GM18502 (cell line): ENCODE data around the gene ASMTL.
"Not testable (repeated sequence)": the region's sequence is repeated elsewhere in the genome, so short reads cannot be mapped to it uniquely, and the experiment has no call there.

ENCODE experiments used
- ATAC-seq: cut with Tn5 transposase; IDR thresholded peaks from one replicate; pipeline ENCODE4 v1.9.1; 2021; ENCODE audit warnings: mild to moderate bottlenecking; ENCODE audit not compliant: unreplicated experiment, poor library complexity

The ASMTL gene

DNA sequence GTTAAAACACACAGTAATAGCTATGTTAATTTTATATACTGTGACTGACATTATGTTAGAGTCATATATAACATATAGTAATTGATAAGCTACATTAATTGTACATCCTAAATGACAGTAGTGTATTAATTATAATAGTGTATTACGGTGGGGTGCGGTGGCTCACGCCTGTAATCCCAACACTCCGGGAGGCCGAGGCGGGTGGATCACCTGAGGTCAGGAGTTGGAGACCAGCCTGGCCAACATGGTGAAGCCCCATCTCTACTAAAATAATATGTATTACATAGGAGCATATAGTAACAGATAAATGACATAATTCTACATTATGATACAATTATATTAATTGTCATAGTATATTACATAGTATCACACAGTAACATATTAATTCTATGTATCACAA lies 12.2 kb downstream of the ASMTL start:
- ATAC-seq: no peak

- ATAC-seq: no peak
Observed at GRCh38 chrX:1435241-1435895, 17.3 kb downstream of the ASMTL start.

DNA sequence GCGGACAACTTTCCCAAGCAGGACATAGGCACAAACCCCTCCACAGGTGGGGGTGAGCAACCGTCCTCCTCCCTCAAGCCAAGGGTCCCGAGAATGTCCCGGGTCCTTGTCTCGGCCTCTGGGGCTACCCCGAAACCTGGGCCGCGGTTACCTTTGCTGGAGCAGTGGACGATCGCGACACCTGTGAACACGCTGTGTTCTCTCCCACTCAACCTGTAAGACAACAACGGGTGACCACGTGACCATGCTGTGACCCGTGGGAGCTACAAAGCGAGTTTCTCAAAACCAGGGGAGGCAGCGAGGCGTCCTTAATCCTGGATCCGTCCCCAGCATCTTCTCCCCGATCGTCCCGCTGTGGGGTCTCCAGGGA lies 17.9 kb downstream of the ASMTL start:
- no peak for ATAC-seq

DNA sequence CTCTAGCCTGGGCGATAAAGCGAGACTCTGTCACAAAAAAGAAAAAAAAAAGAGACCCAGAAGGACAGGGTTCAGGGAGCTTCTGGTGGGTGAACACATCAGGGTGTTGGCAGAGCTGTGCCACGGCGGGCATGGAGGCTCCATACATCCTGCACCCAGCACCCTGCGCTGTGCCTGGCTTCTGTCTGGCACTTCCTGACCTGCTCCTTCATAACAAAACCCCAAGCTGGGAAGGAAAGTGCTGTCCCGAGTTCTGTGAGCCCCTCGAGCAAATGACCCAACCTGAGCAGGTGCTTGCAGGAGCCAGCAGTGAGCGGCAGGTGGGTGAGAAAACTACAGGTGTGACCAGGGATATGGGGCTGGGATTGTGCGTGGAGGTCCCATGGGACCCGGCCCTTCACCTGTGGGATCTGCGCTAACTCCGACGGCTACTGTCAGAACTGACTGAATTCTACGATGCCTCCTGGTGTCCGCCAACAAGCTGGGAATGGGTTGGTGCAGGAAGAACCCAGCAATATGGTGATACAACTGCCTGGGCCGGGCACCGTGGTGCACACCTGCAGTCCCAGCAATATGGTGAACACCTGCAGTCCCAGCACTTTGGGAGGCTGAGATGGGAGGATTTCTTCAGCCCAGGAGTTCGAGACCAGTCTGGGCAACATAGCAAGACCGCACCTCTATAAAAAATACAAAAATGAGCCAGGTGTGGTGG lies 18.9 kb downstream of the ASMTL start:
- ATAC-seq: no peak

GRCh38 chrX:1430451-1430850 lies 22.3 kb downstream of the ASMTL start:
- ATAC-seq: no peak

- no peak for ATAC-seq
Observed at GRCh38 chrX:1427756-1428155, 25.0 kb downstream of the ASMTL start.

- not testable (repeated sequence) for ATAC-seq
Observed at GRCh38 chrX:1426321-1426720, 26.4 kb downstream of the ASMTL start.

DNA sequence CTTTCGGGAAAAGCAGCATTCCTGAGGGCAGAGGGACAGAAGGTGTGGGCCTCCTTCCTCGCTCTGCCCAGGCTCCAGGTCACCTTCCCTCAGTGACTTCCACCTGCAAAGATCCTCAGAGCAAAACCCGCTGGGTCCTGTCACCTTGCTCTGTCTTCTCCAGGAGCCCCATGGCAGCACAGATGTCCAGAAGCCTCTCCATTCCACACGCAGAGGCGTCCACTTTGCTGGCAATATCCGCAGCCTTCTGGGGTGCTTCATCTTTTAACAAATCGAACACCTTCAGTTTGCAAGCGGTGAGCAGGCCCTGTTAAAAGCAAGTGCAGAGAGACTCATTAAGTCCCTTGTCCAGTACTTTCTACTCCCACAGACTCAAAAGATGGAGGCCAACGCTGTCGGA lies 27.3 kb downstream of the ASMTL start:
- no peak for ATAC-seq

- ATAC-seq: no peak
Observed at GRCh38 chrX:1424147-1424851, 28.4 kb downstream of the ASMTL start.

GRCh38 chrX:1423215-1423614 lies 29.5 kb downstream of the ASMTL start:
- no peak for ATAC-seq

DNA sequence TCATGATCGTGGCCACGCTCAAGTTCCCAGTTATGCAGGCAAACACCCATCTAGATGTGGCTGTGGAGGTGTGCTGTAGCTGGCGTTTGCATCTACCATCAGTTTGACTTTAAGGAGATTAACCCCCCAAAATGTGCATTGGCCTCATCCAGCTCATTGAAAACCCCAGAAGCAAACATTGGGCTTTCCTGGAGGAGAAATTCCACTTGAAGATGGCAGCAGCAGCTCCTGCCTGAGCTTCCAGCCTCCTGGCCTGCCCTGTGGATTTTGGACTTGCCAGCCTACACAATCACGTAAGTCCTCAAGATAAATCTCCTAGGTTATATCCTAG lies 30.6 kb downstream of the ASMTL start:
- no peak for ATAC-seq

GRCh38 chrX:1421433-1422134 lies 31.1 kb downstream of the ASMTL start:
- no peak for ATAC-seq

DNA sequence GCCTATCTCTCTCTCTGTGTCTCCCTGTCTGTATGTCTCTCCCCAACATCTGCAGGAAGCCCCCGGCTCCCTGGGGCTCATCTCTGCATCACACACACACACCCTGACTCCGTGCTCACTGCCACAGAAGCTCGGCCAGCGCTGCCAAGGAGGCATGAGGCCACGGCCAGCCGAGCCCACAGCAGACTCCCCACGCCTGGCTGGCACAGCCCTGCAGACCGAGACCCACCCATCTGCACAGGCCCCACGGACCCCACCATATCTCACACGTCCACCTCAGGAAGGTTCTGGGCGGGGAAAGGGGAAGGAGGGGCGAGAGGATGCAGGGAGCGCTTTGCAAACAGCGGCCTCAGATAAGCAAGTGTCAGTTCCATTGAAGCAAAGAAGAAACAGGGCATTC lies 32.3 kb downstream of the ASMTL start:
- no peak for ATAC-seq

DNA sequence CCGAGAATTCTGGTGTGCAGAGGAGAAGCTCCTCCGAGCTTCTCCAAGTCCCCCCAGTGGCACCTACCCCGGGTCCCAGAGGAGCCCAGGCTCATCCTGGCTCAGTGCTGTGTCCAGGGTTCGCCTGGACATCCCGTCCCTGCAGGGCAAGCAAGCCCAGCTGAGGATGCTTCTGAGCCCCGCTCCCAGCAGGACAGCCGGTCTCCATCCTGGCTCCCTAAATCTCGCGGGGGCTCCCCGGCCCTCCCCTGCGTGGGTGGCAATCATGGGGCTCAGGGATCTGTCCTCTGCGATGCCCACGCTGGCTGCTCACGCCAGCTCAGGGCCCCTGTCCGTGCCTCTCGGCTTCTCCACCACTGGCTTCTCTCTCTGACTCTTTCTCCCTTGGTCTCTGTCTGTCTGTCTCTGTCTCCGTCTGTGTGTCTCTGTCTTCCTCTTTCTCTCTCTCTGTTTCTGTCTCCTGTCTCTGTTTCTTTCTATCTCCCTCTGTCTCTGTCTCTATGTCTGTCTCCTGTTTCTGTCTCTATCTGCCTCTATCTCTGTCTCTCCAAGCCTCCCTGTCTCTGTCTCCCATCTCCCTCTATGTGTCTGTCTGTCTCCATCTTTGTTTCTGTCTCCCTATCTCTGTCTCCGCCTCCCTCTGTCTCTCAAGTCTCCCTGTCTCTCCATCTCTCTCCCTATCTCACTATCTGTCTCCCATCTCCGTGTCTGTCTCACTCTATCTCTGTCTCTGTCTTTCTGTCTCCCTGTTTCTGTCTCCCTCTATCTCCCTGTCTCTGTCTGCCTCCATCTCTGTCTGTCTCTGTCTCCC lies 33.0 kb downstream of the ASMTL start:
- no peak for ATAC-seq

GRCh38 chrX:1418901-1419544 lies 33.7 kb downstream of the ASMTL start:
- ATAC-seq: no peak

DNA sequence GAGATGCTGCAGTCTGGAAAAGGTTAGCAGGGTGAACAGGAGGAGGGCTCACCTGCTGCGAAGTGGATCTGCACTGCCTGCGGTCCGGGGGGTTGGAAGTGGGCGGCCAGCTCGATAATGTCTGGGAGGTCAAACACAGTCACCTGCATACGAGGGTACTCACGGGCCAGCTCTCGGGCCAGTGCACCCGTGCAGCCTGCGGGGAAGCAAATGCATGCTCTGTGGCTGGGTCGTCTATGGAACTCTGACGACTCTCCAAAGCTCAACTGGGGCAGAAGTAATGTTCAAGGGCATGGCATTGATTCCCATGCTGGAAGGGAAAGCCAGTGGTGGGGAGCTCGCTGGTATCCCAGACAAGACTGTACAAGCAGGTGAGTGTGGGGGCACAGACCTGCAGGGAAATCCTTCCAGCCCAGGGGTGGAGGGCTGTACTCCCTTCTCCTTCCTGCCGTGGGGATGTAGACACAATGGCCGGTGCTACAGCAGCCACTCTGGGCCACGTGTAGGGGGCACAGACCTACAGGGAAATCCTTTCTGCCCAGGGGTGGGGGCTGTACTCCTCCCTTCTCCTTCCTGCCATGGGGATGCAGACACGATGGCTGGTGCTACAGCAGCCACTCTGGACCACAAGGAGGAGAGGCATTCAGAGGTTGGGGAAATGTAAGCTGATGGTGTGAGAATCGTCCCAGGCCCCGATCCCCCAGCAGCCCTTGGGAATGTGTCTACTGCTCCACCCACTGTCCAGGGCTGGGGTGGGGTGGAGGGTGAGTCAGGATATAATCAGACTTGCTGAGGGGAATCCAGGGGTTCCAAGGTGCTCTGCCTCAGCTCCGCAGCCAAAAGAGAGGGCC lies 34.6 kb downstream of the ASMTL start:
- ATAC-seq: no peak

DNA sequence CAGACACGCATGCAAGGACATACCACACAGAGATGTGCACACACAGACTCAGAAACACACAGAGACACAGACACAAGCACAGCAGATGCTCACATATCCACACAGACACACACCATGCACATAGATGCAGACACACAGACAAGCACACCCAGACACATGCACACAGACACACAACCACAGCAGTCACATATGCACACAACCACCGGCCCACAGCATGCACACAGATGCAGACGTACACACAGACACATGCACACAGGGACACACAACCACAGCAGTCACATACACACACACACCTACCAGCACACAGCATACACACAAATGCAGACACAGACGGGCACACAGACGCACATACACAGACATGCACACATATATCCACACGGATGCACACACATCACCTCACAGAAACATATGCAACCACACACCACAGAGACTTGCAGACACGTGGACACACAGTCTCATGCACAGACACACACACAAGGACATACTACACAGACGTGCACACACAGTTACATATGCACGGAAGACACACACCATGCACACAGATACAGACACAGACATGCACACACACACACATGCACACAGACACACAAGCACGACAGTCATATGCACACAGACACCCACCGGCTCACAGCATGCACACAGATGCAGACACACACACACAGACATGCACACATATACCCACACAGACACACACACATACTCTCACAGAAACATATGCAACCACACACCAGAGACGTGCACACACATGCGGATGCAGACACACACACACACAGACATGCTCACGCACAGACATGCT lies 35.5 kb downstream of the ASMTL start:
- no peak for ATAC-seq

DNA sequence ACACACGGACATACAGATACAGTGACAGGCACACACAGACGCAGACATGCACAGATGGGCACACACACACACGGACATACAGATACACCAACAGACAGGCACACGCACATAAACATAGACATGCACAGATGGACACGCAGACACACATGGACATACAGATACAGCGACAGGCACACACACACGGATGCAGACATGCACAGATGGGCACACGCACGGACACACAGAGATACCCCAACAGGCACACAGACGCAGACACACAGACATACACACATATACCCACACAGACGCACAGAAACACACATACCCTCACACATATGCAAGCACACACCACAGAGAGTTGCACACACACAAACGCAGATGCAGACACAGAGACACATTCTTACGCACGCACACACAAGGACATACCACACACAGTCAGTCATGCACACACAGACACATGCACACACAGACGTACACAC lies 36.4 kb downstream of the ASMTL start:
- ATAC-seq: no peak
